ENCODE measurements around the gene SLC16A13.
"Not testable (repeated sequence)": the region's sequence is repeated elsewhere in the genome, so short reads cannot be mapped to it uniquely, and the experiment has no call there.

The SLC16A13 gene, protein sequence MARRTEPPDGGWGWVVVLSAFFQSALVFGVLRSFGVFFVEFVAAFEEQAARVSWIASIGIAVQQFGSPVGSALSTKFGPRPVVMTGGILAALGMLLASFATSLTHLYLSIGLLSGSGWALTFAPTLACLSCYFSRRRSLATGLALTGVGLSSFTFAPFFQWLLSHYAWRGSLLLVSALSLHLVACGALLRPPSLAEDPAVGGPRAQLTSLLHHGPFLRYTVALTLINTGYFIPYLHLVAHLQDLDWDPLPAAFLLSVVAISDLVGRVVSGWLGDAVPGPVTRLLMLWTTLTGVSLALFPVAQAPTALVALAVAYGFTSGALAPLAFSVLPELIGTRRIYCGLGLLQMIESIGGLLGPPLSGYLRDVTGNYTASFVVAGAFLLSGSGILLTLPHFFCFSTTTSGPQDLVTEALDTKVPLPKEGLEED

DNA sequence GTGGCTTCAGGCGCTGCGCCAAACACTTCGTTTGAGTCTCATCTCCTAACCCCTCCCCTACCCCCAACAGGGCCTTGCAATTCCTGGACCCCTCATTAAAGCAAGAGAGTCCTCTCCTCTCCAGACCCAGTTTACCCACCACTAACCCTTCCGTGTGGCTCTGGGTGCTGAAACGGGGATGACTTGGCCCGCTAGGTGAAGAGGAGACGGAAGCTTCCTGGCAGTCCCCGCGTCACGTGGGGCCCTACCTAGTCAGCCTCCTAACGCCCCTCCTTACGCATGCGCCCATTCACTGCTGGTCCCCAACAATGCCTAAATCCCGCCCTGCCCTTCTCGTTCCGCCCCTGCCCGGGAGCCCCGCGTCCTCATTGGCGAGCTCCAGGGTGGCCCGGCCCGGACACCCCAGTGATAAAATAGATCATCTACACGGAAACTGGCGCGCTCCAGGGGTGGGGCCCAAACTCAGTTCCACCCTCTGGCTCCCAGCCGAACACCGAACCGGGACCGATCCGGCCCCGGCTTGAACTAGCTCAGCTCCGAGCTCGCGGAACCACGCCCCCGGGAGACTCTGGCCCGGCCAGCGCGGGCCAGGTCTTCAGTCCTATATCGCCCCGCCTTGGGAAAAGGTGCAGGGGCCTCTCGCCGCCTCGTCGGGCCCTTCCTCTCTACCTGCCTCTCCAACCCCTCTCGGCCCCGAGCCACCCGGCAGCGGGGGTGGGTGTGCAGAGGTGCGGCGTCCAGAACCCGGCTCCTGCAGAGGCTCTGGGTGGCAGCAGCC lies at the start of gene SLC16A13:
Gene SLC16A13 (plus strand): TSS at position 425 of the 778 bp plus-strand sequence. CDS start 368 bp downstream, outside the sequence.
- H3K27ac ChIP-seq (ENCODE audit: low read depth, low read length), result peak within 1 kb of the TSS; percentile 46
- H3K9ac ChIP-seq (ENCODE audit: low read length), result peak within 1 kb of the TSS; percentile 21
- H3K4me3 ChIP-seq (ENCODE audit: low read depth in 1 of 2, low read length in 2 of 2), result peak within 1 kb of the TSS; percentile 45 to 63
- H3K36me3 ChIP-seq (ENCODE audit: insufficient read depth, low read length), result no peaks in the 10 kb centered on the region
- peaks cover 14% of the 10 kb centered on the region for H3K4me1 ChIP-seq (ENCODE audit: insufficient read depth, low read length)
- no peaks in the 10 kb centered on the region for H3K27me3 ChIP-seq (ENCODE audit: control insufficient read depth in 1 of 2, insufficient read depth in 2 of 2, low read length in 2 of 2)
- H3K9me3 ChIP-seq (ENCODE audit: low read length), result no peaks in the 10 kb centered on the region

DNA sequence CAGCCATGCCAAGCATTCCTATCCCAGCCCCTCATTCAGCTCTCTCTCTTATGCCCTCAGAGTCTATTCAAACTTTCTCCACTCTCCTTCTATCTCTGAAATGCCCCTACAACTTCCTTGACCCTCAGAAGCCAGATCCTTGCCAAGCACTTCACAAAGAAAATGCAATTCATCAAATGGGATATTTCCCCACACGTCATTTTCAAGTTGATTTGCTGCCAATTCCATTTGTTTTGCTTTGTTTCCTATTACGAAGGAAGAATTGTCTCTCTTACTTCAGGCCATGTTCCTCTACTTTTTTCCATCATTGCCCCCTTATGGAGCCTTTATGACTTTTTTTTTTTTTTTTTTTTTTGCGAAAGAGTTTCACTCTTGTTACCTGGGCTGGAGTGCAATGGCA lies 49.1 kb upstream of the SLC16A13 start:
- Histone ChIP-seq H3K4me3 (ENCODE audit: low read depth in 1 of 2, low read length in 2 of 2) (no peak overlapping the region), H3K9me3 (ENCODE audit: low read length) (no peaks in the 10 kb centered on the region), H3K27ac (ENCODE audit: low read depth, low read length) (no peak overlapping the region), H3K36me3 (ENCODE audit: insufficient read depth, low read length) (no peaks in the 10 kb centered on the region), H3K9ac (ENCODE audit: low read length) (no peak overlapping the region), H3K4me1 (ENCODE audit: insufficient read depth, low read length) (no peaks in the 10 kb centered on the region), H3K27me3 (ENCODE audit: control insufficient read depth in 1 of 2, insufficient read depth in 2 of 2, low read length in 2 of 2) (no peaks in the 10 kb centered on the region)

DNA sequence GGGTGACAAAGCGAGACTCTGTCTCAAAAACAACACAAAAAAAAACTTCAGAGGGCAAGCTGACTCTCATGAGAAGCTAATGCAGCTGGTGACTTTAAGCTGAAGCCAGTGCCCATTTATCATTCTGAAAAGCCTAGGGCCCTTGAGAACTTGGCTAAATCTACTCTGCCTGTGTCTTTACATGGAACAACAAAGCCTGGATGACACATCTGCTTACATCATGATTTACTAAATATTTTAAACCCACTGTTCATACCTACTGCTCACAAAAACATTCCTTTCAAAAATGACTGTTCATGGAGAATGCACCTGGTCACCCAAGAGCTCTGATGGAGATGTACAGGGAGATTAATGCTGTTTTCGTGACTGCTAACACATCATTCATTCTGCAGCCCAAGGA lies 46.0 kb upstream of the SLC16A13 start:
- H3K4me1 ChIP-seq (ENCODE audit: insufficient read depth, low read length), result no peaks in the 10 kb centered on the region
- no peaks in the 10 kb centered on the region for H3K36me3 ChIP-seq (ENCODE audit: insufficient read depth, low read length)
- H3K27ac ChIP-seq (ENCODE audit: low read depth, low read length), result no peak overlapping the region
- no peak overlapping the region for H3K4me3 ChIP-seq (ENCODE audit: low read depth in 1 of 2, low read length in 2 of 2)
- no peak overlapping the region for H3K9ac ChIP-seq (ENCODE audit: low read length)
- no peaks in the 10 kb centered on the region for H3K9me3 ChIP-seq (ENCODE audit: low read length)
- H3K27me3 ChIP-seq (ENCODE audit: control insufficient read depth in 1 of 2, insufficient read depth in 2 of 2, low read length in 2 of 2), result no peaks in the 10 kb centered on the region

DNA sequence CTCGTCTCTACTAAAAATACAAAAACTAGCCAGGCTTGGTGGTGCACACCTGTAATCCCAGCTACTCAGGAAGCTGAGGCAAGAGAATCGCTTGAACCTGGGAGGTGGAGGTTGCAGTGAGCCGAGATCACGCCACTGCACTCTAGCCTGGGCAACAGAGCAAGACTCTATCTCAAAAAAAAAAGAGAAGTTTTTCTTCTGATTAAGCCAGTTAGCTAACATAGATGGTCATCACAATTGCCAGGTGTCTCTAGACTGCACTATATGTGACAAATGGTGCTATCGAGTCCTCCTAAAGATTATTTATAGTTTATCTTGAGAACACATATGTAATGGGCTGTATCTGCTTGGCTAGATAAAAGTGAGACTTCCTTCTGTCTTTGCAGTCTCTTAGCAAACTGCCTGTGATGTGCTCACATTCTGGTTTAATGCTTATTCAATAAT lies 42.2 kb upstream of the SLC16A13 start:
- not testable (repeated sequence) for H3K4me3 ChIP-seq (ENCODE audit: low read depth in 1 of 2, low read length in 2 of 2); H3K9ac ChIP-seq (ENCODE audit: low read length); H3K27ac ChIP-seq (ENCODE audit: low read depth, low read length); H3K9me3 ChIP-seq (ENCODE audit: low read length); H3K4me1 ChIP-seq (ENCODE audit: insufficient read depth, low read length); H3K36me3 ChIP-seq (ENCODE audit: insufficient read depth, low read length); H3K27me3 ChIP-seq (ENCODE audit: control insufficient read depth in 1 of 2, insufficient read depth in 2 of 2, low read length in 2 of 2)

DNA sequence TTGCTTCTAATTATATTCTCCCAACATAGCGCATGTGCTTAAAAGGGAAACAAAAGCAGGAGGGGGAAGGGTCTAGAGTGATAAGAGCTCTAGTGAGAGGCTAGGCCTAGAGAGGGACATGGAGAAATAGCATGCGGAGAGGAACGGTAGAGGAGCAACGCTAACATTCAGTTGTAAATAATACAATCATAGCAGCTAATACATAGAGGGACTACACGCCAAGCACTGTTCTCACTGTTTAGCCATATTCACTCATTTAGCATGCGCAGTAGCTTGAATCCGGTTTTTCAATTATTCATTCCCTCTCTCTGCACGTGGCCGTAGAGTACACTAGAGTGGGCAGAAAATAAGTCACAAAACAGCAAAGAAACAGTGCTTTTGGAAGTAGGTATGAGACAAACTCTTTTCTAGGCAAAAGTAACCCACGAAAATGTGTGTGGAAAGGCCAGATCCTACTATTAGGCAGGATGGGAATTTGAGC lies 41.7 kb upstream of the SLC16A13 start:
- H3K4me3 ChIP-seq (ENCODE audit: low read depth in 1 of 2, low read length in 2 of 2), result no peak overlapping the region
- no peaks in the 10 kb centered on the region for H3K27me3 ChIP-seq (ENCODE audit: control insufficient read depth in 1 of 2, insufficient read depth in 2 of 2, low read length in 2 of 2)
- H3K9me3 ChIP-seq (ENCODE audit: low read length), result no peaks in the 10 kb centered on the region
- no peak overlapping the region for H3K9ac ChIP-seq (ENCODE audit: low read length)
- no peak overlapping the region for H3K27ac ChIP-seq (ENCODE audit: low read depth, low read length)
- peaks cover 5% of the 10 kb centered on the region for H3K36me3 ChIP-seq (ENCODE audit: insufficient read depth, low read length)
- peaks cover 7% of the 10 kb centered on the region for H3K4me1 ChIP-seq (ENCODE audit: insufficient read depth, low read length)

DNA sequence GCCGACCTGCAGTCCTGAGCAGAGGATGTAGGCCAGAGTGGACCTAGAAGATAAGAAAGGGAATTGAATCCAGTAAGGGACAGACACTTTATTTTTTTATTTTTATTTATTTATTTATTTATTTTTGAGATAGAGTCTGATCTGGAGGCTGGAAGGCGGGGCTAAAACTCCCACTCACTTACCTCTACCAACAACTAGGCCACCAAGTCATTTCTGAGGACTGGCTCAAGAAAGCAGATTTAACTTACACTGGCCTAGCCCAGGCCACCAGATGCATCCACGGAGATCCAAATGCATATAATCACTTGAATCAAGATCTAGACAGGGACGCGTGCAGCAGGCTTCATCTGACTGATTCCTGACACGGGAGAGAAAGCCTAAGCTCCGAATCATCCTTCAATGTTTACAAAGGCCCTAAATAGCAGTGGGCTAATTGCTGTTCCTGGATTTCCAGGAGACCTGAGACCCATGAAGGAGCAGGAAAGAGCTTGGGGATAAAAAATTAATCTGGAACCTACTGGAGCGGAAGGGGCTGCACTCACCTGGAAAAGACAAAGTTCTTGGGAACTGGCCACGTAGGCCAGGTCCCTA lies 41.1 kb upstream of the SLC16A13 start:
- Histone ChIP-seq H3K4me1 (ENCODE audit: insufficient read depth, low read length) (peaks cover 7% of the 10 kb centered on the region), H3K27me3 (ENCODE audit: control insufficient read depth in 1 of 2, insufficient read depth in 2 of 2, low read length in 2 of 2) (no peaks in the 10 kb centered on the region), H3K9ac (ENCODE audit: low read length) (no peak overlapping the region), H3K27ac (ENCODE audit: low read depth, low read length) (no peak overlapping the region), H3K4me3 (ENCODE audit: low read depth in 1 of 2, low read length in 2 of 2) (no peak overlapping the region), H3K36me3 (ENCODE audit: insufficient read depth, low read length) (peaks cover 11% of the 10 kb centered on the region), H3K9me3 (ENCODE audit: low read length) (no peaks in the 10 kb centered on the region)

DNA sequence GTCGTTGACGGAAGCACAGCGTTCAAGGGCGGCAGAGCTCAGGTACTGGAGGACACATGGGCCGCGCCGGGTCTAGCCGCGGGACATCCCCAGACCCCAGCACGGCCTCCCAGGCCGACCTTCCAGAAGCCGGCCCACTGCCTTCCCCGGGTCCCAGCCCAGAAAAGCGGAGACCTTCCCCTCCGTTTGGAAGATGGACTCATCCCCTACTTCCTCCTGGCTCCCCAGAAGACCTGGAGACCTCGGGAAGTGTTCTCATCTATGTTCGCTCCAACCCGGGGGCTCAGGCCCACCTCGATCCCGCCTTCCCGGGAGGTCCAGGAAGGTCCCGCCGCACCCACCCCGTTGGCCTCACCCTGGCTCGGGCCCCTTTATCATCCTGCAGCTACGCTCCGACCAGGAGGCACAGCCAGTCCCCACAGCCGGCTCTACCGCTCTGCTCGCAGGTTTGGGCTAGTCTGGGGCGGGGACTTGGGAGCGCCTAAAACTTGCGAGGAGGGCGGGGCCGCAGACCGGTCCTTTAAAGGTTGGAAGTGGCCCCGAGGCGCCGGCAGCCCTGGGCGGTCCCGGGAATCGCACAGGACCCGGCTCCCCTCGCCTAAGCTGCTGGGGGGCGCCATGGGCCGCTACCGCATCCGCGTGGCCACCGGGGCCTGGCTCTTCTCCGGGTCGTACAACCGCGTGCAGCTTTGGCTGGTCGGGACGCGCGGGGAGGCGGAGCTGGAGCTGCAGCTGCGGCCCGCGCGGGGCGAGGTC lies 40.1 kb upstream of the SLC16A13 start, which contains the start of gene ALOX12:
Gene ALOX12 (plus strand): TSS at position 550 of the 756 bp plus-strand sequence. CDS start 69 bp downstream, at position 619.
- no peak within 1 kb of the TSS for H3K27ac ChIP-seq (ENCODE audit: low read depth, low read length)
- no peak within 1 kb of the TSS for H3K9ac ChIP-seq (ENCODE audit: low read length)
- no peaks in the 10 kb centered on the region for H3K27me3 ChIP-seq (ENCODE audit: control insufficient read depth in 1 of 2, insufficient read depth in 2 of 2, low read length in 2 of 2)
- H3K4me3 ChIP-seq (ENCODE audit: low read depth in 1 of 2, low read length in 2 of 2), result peak within 1 kb of the TSS in 1 of 2 donors; percentile 29
- H3K9me3 ChIP-seq (ENCODE audit: low read length), result no peaks in the 10 kb centered on the region
- H3K36me3 ChIP-seq (ENCODE audit: insufficient read depth, low read length), result peaks cover 20% of the 10 kb centered on the region
- H3K4me1 ChIP-seq (ENCODE audit: insufficient read depth, low read length), result peaks cover 7% of the 10 kb centered on the region

DNA sequence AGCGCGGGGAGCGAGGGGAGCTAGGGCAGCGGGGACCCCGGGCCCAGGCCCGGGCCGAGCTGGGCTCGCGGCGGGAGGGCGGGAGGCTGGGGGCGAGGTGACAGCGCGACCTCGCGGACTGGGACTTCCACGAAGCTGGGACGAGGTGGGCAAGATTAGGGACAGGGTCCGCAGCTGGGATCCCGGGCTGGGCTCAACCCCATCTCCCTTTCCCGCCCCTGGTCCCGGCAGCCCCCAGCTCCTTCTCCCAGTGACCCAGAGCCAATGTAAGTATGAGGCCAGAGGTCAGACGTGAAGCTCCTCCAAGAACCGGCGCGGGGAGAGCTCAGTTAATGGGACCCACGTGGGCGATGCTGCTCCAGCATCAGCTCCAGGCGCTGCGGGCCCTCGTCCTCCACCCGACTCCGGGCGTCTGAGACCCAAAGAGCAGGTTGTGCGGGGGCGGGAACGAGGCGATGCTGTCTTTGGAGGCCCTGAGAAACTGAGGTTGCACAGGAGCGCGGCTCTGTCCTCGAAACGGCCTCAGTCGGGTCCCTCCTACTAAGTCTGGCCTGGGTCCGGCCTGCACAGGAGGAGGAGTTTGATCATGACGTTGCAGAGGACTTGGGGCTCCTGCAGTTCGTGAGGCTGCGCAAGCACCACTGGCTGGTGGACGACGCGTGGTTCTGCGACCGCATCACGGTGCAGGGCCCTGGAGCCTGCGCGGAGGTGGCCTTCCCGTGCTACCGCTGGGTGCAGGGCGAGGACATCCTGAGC lies 39.4 kb upstream of the SLC16A13 start:
- peak overlapping the region in 1 of 2 donors; percentile 29 for H3K4me3 ChIP-seq (ENCODE audit: low read depth in 1 of 2, low read length in 2 of 2)
- H3K4me1 ChIP-seq (ENCODE audit: insufficient read depth, low read length), result peaks cover 7% of the 10 kb centered on the region

DNA sequence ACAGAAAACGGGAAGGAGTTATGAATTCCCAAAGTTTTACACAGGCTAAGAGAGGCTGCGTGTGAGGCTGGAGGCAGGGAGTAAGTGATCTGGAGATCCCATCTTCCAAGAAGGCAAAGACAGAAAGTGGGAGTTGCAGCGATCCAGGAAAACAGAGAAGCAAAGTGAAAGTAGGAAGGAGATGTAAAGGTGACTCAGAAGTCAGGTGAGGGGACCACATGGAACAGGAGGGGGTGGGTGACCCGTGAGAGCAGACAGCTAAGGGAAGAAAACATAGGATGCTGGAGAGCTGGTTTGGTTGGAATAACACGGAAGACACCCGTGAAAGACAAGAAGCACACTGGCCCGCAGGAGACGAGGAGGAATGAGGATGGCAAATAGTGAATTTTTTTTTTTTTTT lies 38.6 kb upstream of the SLC16A13 start:
- Histone ChIP-seq H3K27ac (ENCODE audit: low read depth, low read length) (no peak overlapping the region), H3K36me3 (ENCODE audit: insufficient read depth, low read length) (peaks cover 35% of the 10 kb centered on the region), H3K4me1 (ENCODE audit: insufficient read depth, low read length) (peaks cover 7% of the 10 kb centered on the region), H3K9ac (ENCODE audit: low read length) (no peak overlapping the region), H3K27me3 (ENCODE audit: control insufficient read depth in 1 of 2, insufficient read depth in 2 of 2, low read length in 2 of 2) (no peaks in the 10 kb centered on the region), H3K9me3 (ENCODE audit: low read length) (no peaks in the 10 kb centered on the region), H3K4me3 (ENCODE audit: low read depth in 1 of 2, low read length in 2 of 2) (no peak overlapping the region)

More for the DNA sequence above, 39.4 kb upstream of the SLC16A13 start:
- Histone ChIP-seq H3K27me3 (ENCODE audit: control insufficient read depth in 1 of 2, insufficient read depth in 2 of 2, low read length in 2 of 2) (no peaks in the 10 kb centered on the region), H3K36me3 (ENCODE audit: insufficient read depth, low read length) (peaks cover 28% of the 10 kb centered on the region), H3K9me3 (ENCODE audit: low read length) (no peaks in the 10 kb centered on the region), H3K27ac (ENCODE audit: low read depth, low read length) (no peak overlapping the region), H3K9ac (ENCODE audit: low read length) (no peak overlapping the region)

DNA sequence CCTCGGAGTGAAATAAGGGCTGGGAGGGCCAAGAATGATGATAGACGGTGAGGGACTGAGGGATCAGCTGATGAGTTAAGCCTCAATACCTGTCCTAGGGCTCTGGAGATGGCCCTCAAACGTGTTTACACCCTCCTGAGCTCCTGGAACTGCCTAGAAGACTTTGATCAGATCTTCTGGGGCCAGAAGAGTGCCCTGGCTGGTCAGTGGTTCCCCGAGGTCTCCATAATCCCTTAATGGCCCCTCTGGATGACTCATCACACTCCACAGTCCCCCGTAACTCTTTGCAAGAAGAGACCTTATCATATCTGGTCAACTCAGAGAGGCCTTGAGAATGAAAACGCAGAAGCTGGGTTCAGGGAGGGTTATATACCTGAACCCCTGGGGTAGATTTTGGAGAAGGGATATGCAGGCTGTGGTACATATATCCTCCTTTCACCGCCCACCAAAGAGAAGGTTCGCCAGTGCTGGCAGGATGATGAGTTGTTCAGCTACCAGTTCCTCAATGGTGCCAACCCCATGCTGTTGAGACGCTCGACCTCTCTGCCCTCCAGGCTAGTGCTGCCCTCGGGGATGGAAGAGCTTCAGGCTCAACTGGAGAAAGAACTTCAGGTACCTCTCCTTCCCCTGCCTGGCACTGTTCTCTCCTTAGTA lies 36.8 kb upstream of the SLC16A13 start:
- Histone ChIP-seq H3K9ac (ENCODE audit: low read length) (no peak overlapping the region), H3K27ac (ENCODE audit: low read depth, low read length) (no peak overlapping the region), H3K36me3 (ENCODE audit: insufficient read depth, low read length) (peaks cover 43% of the 10 kb centered on the region), H3K4me3 (ENCODE audit: low read depth in 1 of 2, low read length in 2 of 2) (no peak overlapping the region), H3K4me1 (ENCODE audit: insufficient read depth, low read length) (peaks cover 7% of the 10 kb centered on the region), H3K9me3 (ENCODE audit: low read length) (no peaks in the 10 kb centered on the region), H3K27me3 (ENCODE audit: control insufficient read depth in 1 of 2, insufficient read depth in 2 of 2, low read length in 2 of 2) (no peaks in the 10 kb centered on the region)

Data from muscle layer of colon (tissue), 2 donors.